Measurements from ENCODE around the gene CHP2. TPM values are rescaled to one million over a fixed set of nuclear protein-coding genes. Genes with fewer than 3 reads are reported as not detected.

Gene CHP2
- total RNA-seq, 1 donor = not detected

GRCh38 chr16:23801378-23801777 is 46.6 kb downstream of the CHP2 start:
- DNase-seq (ENCODE audit: low read depth) = peak; percentile 68
- no peak overlapping the region for H3K4me3 ChIP-seq (ENCODE audit: low read depth, low read length)
- TF ChIP-seq CTCF (IDR thresholded peaks at IDR 0.05; ENCODE audit: insufficient read depth, low read length) = peak; percentile 82

GRCh38 chr16:23802776-23803175 is 48.0 kb downstream of the CHP2 start:
- no peak for DNase-seq (ENCODE audit: low read depth)
- no peak overlapping the region for H3K4me3 ChIP-seq (ENCODE audit: low read depth, low read length)
- no peak for TF ChIP-seq CTCF (IDR thresholded peaks at IDR 0.05; ENCODE audit: insufficient read depth, low read length)

- peak; percentile 40 for TF ChIP-seq CTCF (IDR thresholded peaks at IDR 0.05; ENCODE audit: insufficient read depth, low read length)
- peak; percentile 8 for DNase-seq (ENCODE audit: low read depth)
- peak overlapping the region; percentile 18 for H3K4me3 ChIP-seq (ENCODE audit: low read depth, low read length)
Observed at GRCh38 chr16:23803591-23804123, 48.8 kb downstream of the CHP2 start.

- no peak for DNase-seq (ENCODE audit: low read depth)
- no peak overlapping the region for H3K4me3 ChIP-seq (ENCODE audit: low read depth, low read length)
- no peak for TF ChIP-seq CTCF (IDR thresholded peaks at IDR 0.05; ENCODE audit: insufficient read depth, low read length)
Observed at GRCh38 chr16:23807028-23807427, 52.2 kb downstream of the CHP2 start.

Other genes starting within 250 kb of the CHP2 start
- 11.5 and 38.7 TPM in 2 replicates for gene GGA2, start 244.5 kb upstream of the CHP2 start, total RNA-seq (ENCODE audit: low replicate concordance)
- gene EARS2, start 197.7 kb upstream of the CHP2 start, total RNA-seq (ENCODE audit: low replicate concordance) = 22.6 and 23.1 TPM in 2 replicates
- 74.6 and 89.1 TPM in 2 replicates for gene UBFD1, start 197.3 kb upstream of the CHP2 start, total RNA-seq (ENCODE audit: low replicate concordance)
- 71.5 and 125 TPM in 2 replicates for gene NDUFAB1, start 158.7 kb upstream of the CHP2 start, total RNA-seq (ENCODE audit: low replicate concordance)
- gene PALB2, start 113.7 kb upstream of the CHP2 start, total RNA-seq (ENCODE audit: low replicate concordance) = 19.2 and 19.4 TPM in 2 replicates
- gene DCTN5, start 113.6 kb upstream of the CHP2 start, total RNA-seq (ENCODE audit: low replicate concordance) = 22.5 and 54.8 TPM in 2 replicates
- gene PLK1, start 76.1 kb upstream of the CHP2 start, total RNA-seq (ENCODE audit: low replicate concordance) = 6.2 and 16.8 TPM in 2 replicates
- not detected in 2 replicates for gene ERN2, start 41.8 kb upstream of the CHP2 start, total RNA-seq (ENCODE audit: low replicate concordance)
- 0.16 TPM in 1 of 2 replicates, not detected in the other for gene PRKCB, start 81.0 kb downstream of the CHP2 start, total RNA-seq (ENCODE audit: low replicate concordance)